SW480 (cell line): Measurements from ENCODE around the gene PLXNB2.
A peak's percentile ranks its signal among the peaks of the same experiment; 100 is the strongest.

Experiments used
- DNase-seq: peaks from one replicate; pipeline ENCODE4 v3.0.0-alpha.2; 2016; ENCODE audit warnings: low spot score

Gene PLXNB2

DNA sequence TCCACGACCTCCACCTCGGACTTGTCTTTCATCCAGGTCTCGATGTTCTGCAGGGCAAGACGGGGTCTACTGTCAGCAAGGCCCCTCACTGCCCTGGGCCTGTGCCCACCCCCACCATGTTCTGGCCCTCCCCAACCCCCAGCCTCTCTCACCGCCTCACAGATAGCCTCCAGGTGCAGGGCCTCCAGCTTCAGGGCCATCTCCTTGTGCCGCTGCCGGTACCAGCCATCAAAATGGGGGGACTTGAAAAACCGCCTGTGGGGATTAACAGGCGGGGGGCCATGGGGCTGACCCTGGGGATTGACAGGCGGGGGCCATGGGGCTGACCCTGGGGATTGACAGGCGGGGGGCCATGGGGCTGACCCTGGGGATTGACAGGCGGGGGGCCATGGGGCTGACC, 4.9 kb upstream of the PLXNB2 start:
- no peak for DNase-seq

DNA sequence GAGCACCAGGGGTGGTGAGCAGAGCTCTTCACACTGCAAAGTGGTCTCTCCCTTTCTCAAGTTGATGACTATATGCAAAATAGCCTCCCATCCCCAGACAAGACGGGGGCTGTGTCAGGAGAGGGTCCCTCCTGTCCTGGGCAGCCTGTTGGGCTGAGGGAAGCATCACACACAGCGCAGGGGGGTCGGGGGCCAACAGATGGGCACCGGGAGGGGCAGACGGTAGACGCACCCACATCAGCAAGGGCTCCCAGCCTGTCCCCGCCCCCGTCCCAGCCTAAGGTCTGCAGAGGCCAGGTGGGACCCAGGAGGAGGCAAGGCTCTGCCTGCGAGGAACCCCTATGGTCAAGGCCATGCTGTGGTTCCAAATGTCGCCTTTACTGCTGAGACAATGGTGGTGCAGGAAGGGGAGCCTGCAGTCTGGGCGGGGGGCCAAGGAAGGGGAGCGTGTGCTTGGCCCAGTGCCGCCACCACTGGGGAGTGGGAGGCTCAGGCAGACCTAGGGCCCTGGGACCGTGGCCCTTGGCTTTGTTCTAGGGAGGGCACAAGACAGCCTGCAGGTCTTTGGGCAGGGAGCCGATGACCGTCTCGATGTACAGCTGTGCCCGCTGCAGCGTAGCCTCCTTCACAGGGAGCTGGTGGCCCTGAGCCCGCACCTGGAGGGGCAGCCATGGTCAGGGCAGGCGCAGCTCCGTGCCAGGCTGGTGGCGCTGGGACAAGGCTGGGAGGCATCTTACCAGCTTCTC, 4.3 kb upstream of the PLXNB2 start:
- DNase-seq = no peak

DNA sequence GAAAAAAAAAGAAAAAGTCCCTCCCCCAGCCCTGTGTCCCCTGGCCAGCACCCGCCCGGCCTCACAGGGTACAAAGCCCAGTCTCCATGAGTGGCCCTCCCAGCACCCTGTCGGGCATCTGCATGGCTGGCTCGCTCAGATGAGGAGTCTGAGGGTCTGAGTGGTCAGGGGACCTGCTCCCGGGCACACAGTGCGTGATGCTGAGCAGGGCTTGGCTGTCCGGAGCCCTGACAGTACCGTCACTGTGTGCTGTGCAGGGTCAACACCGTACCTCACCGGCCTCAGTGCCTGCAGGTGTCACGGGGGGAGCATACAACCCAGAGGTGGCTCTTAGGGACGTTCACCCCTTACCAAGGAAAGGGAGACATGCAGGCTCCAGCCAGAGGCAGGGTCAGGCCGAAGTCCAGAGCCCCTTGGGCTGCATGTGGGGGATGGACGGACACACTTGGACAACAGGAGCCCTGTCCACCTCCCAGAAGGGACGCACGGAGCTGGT, 3.6 kb upstream of the PLXNB2 start:
- DNase-seq = no peak

DNA sequence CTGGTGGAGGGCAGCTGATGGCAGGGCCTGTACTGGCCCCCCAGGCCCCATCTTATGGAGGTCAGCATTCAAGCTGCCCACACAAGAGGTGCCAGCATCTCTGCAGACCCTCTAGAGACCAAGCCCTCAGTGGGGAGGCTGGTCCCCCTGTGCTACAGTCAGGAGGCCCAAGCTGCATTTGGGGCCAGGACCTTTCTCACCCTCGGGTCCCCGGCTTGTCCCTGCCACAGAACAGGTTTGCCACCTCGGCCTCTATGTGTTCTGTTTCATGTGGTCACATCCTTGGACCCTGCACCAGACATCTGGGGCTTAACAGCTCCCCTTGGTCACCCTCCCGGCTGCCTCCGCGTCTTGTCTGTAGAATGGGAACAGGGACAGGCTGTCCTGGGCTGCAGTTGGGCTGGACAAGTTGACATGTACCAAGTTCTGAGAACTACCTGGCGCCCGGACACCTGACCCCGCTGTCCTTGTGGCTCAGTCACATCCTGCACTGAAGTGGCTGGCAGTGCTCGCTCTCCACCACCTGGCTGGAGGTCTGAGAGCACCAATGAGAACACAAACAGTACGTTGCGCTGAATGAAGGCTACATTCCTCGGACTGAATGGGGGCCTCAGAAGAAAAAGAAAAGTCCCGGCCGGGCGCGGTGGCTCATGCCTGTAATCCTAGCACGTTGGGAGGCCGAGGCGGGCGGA, 2.7 kb upstream of the PLXNB2 start:
- no peak for DNase-seq

DNA sequence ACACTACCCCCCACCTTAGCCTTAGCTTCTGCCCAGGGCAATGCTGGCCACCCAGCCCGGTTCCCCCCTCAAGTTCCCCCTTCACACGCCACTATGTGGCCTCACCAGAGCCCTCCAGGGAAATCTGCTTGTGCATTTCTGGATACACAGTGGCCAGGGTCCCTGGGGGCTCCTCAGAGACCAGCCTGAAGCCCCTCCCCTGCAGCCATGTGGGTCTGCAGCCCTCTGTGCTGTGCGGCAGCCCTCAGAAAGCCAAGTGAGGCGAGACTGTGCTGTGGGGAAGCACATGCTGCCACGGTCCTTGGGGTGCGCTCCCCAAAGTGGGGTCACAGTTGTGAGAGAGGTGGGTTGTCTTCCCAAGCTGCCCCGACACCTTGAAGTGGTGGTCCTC, 2.1 kb upstream of the PLXNB2 start:
- DNase-seq = no peak

DNA sequence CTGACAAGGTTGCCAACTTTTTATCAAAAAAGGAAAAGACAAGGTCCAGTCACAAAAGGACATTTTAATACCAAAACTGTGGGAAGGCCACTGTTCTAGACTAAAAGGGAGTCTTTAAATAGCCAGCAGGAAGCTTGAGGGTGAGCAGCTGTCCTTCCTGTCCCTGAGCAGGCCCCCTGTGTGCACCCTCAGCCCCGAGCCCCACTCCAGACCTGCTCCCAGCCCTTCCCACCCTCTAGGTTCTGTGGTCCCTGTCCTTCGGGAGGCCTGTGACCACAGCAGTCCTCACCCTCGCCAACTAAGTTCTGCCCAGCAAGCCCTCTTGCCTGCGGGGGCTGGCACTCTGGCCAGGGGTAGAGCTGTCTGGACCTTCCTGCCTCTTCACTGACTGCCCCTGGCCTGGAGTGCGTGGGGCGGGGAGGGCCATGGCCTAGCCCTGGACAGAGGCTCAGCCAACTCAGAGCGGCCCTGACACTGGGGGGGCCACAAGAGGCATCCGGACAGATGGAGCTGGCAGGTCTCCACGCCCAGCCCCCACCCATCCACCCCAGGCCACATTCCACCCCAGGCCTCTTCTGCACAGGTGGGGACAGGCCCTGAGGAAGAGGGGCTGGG, 1.6 kb upstream of the PLXNB2 start:
- no peak for DNase-seq

DNA sequence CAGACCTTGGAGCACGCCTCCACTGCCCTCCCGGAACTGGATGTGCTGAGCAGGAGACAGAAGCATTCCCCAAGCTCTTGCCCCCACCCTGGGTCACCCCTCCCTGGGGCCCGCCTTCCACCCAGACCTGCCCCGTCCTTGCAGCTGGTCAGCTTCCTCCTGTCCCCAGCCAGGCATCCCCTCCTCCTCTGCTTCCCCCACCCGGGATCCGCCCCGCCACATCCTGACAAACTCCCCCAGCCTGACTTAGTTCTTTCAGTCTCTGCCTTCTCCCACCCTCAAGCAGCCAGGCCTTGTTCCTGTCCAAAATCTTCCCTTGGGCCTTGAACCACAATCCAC, 1.1 kb upstream of the PLXNB2 start:
- DNase-seq = no peak

DNA sequence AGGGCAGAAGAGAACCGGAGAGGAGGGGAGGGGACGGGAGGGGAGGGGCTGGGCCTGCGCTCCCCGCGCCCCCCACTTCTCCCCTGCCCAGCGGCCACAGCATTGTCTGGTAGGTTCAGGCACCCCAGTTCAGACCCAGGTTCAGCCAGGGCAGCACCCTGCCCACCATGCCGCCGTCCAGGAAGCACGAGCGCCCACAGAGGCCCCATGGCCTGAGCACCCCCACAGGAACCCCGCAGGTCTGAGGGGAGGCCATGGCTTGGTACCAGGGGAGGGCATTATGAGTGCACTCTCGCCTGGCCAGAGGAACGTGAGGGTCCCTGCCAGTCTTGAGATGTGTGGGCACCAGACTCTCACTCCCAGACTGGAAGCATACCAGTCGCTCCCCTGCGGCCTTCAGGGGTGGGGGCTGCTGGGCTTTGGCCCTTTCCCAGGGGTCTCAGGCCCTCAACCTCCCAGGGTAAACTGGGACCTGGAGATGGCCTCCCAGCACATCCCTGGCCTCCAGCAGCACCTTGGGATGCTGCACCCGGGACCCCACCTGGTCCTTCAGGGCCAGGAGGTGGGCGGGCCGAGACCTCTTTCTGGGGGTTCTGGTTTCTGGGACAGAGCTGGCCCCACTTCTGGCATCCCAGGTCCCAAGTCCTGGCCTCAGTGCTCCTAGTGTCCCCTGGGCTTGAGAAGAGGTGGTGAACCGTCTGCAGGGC, 597 bp upstream of the PLXNB2 start:
- no peak for DNase-seq

DNA sequence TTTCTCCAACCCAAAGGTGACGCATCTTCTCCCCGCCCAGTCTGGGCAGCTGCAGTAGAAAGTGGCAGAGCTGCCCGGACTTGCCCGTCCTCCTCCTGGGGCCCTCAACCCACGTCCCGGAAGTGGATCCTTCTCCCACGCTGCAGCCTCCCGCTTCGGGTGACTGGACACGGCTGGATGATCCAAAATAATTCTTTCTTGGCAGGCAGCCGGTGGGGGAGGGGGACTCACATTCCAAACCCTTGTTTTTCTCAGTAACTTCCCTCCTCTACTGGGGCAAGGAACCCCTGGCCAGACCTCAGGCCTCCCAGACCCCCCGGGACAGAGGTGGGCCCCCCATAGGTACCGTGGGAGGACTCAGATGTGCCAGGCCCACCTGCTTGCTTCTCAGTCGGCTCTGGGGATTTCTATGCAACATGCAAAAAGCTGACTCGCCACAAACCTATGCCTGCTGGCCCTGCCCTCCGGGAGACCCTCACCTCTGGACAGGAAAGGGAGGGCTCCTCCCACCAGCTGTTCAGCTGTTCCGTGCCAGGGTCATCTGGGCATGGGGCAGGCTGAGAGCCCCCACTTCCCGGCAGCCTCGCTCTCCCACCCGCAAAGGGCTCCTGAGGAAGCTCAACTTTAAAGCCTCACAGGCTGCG, 1.4 kb downstream of the PLXNB2 start:
- DNase-seq = peak; percentile 91

DNA sequence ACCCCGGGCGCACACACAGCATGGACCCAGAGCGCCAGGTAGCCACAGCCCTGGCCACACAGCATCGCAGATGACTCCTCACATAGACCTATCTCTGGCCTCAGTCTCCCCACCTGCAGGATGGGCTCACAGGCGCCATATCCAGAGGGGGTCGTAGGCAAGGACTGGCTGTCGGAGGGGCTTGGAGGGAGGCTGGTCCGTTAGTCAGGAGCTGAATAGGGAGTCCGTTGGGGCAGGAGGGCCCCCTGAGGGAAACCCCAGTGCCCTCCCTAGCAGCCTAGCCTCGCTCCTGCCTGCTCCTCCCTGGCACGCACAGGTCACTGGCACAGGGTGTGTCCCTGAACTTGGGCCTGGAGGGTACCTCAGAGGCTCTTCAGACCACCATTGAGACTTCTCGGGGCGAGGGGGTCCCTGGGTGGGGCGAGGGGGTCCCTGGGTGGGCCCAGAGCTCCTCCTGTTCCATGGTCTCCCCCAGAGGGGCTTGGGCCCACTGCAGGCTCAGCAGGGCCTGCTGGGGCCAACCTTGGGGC, 2.0 kb downstream of the PLXNB2 start:
- DNase-seq = no peak

DNA sequence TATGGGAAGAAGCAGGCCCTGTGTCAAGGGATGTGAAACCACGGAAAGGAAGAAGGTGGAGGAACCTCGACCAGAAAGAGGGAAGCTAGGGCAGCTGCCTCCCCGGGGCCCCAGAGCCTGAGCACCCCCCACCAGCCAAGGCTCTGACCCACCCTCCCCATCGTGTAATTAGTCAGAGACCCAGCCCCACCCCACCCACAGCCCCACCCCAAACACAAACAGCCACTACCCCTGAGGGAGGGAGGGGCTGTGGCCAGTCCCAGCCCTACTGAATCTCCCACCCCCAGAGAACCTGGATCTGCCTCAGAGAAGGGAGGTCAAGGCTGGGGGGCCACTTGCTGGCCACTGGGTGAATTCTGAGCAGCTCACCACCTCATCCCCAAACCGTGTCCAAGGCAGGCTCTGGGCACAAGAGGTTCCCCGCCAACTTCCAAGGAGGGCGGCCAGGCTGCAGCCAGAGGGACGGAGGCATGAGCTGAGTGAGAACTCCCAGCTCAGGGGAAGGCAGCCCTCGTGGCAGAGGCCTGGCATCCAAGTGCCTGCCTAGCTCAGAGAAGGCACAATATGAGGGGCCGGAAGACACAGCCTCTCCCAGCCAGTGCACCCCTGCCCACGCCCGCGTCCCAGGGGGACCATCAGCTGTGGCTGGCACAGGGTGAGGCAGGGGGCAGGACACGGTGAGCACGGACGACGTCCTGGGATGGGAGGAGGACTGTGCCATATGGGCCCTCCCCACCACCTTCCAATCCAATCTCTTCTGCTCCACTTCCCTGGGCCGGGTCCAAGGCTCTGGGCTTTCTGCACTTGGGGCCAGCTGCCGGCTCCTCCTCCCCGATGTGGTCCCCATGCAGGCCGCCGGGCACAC, 2.7 kb downstream of the PLXNB2 start:
- DNase-seq = no peak

DNA sequence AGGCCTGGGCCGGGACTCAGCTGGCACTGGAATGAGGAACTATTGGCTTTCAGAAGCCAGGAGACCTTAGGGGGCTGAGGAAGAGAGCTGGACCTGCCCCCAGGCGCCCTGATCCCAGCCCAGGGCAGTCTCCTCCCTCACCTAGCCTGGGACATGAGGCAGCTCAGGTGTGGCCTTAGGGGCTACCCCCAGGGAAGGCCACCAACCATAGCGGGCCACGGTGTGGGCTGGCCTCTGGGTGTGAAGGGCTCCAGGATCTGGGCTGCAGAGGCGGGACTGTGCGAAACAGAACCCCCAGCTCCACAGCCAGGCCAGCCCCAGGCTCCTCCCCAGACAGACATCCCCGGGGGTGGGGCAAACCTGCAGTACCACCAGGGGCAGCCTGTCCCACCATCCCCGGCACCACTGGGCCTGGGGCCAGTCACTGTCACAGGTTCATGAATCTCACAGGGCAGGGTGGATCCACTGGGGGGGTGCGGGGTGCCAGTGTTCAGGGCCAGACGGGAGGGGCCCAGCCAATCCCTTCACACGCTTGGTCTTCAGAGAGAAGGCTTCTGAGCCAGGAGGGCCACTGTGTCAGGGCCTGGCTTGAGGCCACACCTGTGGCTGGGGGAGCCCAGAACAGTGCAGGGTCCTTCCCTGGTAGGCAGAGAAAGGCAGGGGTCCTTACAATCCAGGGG, 3.5 kb downstream of the PLXNB2 start:
- peak; percentile 36 for DNase-seq

DNA sequence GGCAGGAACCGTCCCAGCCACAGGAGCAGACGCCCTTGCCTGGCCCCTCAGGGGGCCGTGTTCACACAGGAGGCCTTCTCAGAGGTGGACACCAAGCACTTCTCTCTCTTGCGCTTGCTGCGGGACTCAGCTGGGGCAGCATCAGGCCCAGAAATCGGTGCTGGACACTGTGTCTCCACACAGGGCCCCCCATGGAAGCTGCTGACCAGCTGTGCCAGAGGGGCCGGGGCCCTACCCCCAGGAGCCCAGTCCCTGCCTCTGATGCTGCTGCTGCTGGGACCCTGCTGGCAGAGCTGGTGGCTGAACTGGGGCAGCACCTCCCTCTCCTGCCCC, 4.0 kb downstream of the PLXNB2 start:
- no peak for DNase-seq

DNA sequence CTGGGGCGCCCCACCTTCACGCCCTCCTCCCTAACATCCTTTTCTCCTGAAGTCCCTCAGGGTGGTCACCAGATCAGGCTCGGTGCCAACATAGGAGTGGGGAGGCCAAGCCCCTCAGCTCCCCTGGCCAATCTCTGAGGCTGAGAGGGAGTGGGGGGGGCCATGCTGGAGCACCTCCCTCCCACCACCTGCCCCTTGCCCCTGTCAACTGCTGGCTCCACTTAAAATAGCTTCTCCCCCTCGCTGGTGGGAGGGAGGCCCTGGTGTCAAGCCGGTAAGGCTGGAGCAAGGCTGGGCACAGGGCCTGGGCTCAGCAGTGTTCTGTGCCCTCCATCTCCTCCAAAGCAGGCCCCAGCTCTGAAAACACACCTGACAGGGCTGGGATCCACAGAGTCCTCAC, 4.9 kb downstream of the PLXNB2 start:
- no peak for DNase-seq

DNA sequence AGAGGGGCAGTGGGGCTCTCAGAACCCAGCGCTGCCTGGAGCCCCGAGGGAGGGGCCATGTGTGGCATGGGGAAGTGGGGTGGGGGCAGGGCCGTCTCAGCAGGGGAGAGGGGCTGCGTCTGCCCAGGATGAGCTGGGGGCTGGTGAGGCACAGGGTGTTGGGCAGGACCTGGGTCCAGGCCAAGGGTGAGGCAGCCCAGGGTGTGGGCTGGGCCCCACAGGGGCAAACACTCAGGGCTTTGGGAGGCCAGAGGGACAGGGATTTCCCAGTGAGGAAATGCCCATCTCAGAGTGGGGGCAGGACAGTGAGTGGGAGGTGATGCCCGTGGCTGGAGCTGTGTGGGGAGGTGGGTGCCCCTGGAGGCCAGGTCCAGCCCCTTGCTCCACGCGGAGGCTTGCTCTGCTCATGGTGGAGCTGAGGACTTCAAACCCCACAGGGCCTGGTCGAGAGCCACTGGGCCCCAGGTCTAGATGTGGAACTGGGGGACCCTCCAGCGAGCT, 5.4 kb downstream of the PLXNB2 start:
- no peak for DNase-seq

DNA sequence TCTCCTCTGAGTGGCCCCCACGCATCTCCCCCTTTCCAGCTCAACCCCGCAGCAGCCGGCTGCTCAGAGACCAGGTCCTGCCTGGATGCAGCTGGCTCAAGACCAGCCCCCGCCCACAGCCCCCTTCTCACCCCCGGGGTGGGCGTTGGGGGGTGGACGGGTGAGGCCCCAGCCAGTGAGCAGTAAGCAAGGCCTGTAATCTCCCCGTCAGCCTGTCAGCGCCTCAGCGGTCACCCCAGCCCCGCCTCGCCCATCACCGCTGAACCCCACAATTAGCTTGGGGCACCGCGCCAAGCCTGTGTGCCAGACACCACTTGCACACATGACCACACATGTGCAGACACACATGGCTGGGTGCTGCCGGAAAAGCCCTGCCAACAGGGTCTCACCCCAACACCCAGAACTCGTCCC, 5.9 kb downstream of the PLXNB2 start:
- no peak for DNase-seq

DNA sequence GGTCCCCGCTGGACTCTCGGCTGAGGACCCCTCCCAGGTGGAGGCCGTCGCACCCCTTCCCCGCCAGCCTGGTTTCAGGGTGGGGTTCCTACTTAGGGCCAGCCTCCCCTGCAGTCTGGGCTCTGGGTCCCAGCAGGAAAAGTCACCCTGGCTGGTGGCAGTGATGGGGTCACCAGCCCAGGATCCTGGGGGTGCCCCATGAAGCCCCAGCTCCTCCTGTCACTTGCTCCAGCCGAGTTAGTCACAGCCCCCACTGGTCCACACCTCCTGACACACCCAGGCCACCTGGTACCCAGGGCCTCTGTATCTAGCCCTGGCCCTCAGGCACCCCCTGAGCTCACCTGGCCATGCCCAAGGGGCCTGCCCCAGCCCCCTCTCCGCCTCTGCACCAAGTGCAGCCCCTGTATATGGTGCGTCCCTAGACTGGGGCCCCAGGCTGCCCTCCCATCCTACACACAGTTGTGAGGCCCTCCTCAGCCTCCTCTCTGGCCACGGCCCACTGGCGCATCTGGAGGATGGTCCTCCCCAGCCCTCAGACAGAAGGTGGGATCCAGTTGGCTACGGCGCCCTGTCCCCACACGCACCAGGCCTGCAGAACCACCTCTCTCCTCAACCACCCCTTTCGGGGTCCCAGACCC, 6.7 kb downstream of the PLXNB2 start:
- no peak for DNase-seq

DNA sequence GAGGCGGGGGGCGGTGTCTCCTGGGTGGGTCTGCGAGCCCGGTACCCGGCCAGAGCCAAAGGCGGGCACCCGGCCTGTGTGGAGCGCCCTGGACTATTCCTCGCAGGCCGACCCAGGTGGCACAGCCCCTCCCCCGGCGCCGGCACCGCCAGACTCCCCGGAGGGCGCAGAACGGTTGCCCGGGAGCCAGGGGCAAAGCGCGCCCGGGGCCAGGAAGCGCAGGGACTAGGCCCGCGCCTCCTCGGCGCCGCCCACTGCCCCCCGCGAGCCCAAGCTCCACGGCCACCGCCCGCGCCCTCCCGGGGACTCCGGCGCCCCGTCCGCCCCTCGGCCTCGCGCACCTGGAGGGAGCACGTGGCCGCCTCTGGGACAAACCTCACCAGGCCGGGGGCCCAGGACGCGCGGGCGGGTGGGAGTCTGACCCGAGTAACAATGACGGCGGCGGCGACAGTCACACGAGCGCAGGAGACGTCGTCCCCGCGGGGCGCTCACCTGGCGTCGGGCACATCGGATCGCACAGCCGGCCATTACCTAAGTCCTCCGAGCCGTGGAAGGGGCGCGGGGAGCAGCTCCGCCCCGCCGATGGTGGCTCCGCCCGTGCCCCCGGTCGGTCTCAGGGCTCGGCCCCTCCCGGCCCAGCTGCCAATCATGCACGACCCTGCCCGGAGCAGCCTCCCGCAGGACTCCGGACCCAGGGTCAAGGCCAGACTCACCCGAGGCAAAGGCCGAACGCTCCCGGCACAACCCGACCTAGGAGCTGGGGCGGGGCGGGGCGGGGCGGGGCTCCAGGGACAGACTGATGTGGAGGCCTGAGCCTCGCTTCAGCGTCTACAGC, 7.4 kb downstream of the PLXNB2 start:
- DNase-seq = peak; percentile 36
